HG03175 (cell line): ENCODE data around the gene LRP6.

ENCODE experiments used
- ATAC-seq: cut with Tn5 transposase; IDR thresholded peaks from one replicate; pipeline ENCODE4 v1.9.1; 2021; ENCODE audit warnings: mild to moderate bottlenecking, moderate library complexity; ENCODE audit not compliant: unreplicated experiment

The LRP6 gene

DNA sequence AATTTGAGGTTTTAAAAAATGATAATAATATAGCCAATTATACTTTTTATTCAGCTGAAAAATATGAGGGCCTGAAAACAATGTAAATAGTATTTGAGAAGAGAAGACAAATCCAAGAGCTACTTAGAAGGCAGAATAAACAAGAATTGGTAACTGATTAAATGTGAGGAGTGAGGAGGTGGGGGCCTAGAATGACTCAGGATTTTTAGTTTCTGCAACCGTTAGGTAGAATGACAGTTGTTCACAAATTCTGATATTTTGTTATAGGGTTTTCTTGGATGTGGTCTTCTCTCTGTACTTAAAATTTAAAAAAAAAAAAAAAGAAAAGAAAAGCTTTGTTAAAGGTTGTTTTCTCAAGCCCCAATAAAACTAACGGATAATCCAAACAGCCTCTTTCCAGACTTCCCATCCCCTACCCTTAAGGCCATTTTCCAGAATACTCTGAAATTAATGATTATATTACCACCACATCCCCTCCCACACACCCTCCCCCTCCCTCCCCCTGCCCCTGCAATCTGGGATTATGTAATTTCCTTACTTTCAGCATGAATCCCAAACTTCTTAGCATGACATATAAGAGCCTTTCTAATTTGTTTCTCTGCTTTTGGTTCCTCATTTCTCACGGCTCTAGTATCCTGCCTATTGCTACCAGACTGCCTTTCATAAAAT, 50.4 kb downstream of the LRP6 start:
- ATAC-seq: no peak

DNA sequence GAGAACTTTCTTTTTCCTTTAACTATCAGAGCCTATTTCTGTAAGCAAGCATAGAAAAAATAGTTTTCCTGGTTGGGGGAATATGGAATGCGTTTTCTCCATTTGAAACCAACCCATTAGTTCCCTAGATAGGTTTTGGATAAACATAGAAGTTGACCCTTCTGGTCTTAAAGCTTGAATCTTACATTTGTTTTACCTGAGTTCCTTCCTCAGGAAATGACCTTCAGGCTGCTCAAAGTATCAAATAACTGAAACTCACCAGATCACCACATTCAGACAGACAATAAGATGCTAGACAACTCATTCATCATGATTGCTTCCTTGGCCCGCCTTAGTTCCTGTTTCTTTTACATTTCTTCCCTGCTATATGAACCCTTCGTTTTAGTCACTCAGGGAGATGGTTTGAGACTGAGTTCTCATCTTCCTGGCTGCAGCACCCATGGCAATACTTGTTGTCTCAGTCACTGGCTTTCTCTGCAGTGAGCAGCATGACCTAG, 52.2 kb downstream of the LRP6 start:
- no peak for ATAC-seq

DNA sequence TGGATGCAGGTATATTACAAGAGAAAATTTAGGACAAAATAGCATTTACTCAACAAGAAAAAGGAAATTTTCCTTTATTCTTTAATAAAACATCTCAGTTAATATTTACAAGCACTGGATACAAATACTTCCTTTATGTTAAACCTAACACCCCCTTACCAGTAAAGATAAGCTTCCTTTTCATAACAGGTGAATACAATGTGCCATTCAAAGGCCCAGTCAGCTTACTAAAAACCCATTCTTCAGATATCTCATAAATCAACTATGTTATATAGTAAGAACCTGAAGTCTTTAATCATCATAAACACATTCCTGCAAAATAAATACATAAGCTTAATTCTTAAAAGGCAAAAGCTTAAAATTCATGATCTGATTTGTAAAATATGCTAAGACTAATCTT, 52.6 kb downstream of the LRP6 start:
- no peak for ATAC-seq

DNA sequence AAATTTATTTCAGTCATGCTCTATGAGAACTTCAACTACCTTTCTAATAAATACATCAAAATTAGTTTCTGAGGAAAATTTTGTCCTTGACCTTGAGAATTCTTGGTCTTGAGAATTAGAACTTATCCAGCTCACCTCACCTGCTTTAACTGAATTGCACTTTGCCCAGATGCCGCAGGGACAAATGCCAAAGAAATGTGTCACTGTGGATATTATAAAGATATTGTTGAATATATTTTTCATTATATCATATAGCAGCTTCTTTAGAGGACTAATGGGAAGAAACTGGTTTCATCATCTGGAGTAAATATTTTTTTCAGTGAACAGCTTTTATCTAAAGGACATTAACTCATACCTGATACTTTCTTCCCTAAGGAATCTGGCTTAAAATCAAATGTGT, 54.1 kb downstream of the LRP6 start:
- no peak for ATAC-seq

DNA sequence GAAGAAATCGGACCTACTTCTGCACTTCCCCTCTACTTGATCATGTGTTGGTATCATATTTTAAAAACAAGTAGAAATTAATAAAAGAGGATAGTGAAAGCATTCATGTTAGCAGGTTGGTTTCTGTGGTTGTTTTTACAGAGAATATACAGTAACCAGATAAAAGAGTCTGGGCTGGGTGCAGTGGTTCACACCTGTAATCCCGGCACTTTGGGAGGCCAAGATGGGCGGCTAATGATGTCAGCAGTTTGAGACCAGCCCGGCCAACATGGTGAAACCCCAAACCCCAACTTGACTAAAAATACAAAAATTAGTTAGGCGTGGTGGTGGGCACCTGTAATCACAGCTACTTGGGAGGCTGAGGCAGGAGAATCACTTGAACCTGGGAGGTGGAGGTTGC, 55.9 kb downstream of the LRP6 start:
- no peak for ATAC-seq

DNA sequence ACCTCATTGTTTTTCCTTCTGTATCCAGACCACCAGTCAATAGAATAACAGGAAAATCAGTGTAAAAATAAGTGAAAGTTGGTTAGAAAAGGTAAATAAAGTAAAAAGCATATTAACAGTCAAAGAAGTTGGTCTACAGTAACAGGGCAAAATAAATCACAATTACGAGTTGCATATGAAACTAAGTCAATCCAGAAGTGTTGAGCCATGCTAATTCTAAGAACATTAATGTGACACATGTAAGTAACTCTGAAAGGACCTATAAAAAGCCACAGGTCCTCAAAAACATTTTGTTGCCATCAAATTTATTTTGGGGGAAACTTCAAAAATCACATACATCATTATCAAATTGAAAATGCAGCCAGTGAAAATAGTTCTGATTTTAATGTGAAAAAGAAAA, 56.4 kb downstream of the LRP6 start:
- ATAC-seq: no peak

DNA sequence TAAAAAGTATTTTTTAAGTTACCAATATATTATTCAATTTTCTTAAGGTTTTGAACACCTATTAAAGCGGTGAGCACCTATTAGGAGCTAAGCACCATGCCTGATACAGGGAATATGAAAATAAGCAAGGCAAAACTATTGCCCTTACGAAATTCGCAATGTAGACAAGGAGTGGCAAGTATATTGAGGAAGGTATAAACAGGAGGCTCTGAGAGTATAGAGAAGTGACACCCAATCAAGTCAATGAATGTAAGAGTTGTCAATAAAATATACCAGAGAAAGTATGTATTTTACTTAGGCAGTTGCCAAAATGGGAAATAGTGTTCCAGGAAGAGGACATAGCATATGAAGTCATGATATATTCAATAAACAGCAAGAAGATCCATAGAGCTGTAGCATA, 57.2 kb downstream of the LRP6 start:
- ATAC-seq: no peak

DNA sequence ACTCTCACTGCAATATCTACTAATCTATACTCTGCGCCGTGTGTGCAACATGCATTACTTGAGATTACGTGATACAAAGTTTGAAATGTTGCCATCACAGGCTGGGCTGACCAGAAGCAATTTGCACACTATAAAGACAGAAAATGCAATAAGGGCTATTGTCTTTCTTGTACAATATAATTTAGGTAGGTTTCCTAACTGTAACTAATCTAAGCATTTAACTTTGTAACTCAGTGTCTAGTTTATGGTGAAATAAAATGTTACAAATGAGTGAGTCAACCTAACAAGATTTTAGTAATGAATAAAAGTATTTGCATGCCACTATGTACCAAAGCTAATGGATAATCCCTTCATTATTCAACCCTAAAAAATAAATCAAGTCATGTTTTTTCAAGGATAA, 57.8 kb downstream of the LRP6 start:
- no peak for ATAC-seq

DNA sequence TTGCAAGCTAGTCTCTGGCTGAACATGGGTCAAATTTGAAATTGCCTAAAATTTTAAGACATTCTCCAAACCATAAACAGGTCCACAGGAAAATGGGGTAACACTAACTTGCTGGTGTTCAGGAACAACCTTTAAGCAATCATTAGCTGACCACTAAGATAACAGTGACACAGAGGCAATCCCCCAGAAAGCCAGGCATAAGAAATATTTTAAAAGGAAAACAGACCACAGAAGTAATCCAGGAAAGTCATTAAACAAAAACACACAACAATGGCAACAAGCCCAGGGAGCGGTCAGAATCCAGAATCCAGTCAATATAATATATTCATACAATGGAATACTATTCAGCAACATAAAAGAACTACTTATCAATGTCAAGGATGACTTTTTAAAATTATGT, 59.1 kb downstream of the LRP6 start:
- ATAC-seq: no peak

DNA sequence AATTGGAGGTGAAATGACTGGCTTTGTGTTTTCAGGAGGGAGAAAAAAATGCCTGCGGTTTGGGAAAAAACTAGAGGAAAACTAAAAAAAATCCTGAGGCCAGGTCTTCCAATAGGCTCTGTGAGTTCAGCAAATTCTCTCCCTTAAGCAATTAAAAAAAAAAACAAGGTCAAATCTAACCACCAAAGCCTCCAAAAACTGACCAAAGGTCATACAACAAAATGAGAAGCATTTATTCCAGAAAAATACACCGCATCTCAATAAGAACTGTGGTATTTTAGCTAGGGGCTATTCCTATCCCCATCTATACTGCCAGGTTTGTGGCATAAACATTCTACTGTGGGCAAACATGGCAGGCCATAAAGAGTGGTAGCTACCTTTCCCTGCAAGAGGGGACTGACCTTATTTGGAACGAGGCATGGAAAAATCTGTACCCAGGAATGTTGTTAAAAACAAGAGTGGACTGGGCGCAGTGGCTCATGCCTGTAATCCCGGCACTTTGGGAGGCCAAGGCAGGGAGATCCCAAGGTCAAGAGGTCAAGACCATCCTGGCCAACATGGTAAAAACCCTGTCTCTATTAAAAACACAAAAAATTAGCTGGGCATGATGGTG, 60.0 kb downstream of the LRP6 start:
- ATAC-seq: no peak

DNA sequence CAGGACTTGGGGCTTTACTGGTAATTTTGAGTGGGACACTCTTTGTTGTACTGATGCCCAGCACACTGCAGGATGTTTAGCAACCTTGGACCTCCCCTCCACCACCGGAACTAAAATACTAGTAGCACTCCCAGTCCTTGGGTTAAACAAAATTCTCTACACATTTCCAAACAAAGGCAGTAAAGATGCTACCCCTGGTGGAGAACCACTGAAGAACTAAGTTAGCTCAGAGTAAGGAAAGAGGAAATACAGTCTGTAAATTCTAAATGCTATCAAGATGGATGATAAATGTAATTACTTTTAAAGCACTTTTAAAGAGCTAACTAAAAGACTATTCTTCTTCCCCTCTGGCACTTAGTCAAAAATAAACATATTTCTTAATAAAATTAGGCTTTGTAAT, 64.1 kb downstream of the LRP6 start:
- no peak for ATAC-seq

DNA sequence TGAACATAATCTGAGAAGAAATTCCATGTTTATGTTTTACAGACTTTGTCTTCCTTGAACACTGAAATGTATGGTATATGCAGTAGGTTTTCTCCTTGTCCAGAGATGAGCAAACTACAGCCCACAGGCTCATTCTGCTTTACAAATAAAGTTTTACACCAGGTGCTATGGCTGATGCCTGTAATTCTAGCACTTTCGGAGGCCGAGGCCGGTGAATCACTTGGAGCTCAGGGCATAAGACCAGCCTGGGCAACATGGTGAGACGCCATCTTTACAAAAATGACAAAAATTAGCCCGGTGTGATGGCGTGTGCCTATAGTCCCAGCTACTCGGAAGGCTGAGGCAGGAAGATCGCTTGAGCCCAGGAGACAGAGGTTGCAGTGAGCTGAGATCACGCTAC, 64.7 kb downstream of the LRP6 start:
- no peak for ATAC-seq

DNA sequence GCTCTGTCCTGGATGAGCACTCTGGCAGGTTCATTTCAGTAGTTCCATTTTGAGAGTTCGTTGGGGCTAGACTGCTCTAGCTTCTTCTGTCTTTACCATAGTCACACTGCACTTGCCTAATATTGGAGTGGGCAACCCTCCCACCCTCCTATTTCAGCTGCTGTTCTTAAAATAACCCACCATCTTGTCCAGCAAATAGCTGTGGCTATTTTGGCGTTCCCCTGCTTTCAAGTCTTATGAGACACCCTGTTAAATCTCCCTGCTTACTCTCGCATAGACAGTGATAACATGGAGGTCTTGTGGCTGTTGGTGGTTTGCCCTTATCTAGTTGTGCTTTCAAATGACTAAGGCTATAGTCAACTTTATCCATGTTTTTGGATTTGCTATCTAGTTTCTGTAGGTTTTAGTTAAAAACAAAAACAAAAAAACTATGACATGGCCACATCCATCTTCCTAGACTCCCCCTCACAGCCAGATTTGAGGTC, 65.5 kb downstream of the LRP6 start:
- no peak for ATAC-seq

DNA sequence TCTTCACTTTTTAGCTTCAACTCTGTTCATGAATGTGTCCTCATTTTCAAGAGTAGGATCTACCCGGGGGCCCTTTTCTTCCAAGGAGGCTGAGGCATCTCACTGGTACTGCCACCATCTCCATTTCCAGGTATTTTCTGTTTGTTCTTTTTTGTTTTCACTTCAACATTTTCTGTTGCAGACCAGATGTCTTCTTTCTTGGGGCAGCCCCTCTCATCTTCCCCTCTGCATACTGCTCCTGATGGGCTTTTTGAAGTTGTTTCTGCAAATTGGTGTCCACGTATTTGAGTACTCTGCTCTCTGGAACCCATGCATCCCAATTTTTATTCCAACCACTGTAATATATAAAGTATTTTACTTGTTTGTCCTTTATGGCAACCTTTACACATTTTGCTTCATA, 66.5 kb downstream of the LRP6 start:
- no peak for ATAC-seq

DNA sequence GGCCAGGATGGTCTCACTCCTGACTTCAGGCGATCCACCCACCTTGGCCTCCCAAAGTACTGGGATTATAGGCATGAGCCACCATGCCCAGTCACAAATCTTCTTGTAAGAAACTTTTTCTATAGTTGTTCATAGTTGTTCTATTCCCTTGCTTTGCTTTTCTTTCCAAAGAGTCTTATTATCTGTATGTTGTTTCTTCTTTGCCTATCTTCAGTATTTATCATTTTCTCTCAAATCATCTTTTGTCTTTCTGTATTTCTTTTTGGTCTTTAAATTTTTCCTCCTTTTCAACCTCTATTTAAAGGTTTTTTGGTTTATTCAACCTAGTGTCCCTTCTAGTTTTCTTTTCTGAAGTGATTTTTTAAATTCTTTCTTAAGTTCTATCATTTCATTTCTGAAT, 68.7 kb downstream of the LRP6 start:
- ATAC-seq: no peak

DNA sequence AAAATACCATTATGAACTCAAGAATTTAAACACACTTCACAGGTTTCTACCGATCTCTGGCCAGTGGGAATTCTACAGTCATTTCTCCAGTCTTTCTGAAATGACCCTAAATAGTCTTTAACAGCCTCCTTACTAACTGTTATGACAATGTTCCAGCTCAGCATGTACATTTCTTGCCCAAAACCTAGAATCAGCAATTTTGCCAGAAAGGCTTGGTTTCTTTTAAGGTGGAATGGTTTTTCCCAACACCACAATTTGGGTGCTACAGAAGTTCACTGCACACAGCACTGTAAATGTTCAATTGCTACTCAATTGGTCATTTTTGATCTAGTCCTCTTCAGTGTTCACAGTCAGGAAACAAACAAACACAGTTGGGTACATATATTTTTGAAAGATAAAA, 69.7 kb downstream of the LRP6 start:
- no peak for ATAC-seq

DNA sequence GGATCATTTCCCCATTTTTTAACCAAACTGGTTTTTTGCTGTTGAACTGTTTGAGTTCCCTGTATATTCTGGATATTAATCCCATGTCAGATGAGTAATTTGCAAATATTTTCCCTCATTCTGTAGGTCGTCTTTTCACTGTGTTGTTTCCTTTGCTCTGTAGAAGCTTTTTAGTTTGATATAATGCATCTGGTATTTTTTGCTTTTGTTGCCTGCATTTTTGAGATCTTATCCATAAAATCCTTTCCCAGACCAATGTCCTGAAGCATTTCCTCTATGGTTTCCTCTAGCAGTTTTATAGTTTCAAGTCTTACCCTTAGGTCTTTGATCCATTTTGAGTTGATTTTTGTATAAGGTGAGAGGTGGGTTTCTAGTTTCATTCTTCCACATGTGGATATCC, 71.3 kb downstream of the LRP6 start:
- no peak for ATAC-seq

DNA sequence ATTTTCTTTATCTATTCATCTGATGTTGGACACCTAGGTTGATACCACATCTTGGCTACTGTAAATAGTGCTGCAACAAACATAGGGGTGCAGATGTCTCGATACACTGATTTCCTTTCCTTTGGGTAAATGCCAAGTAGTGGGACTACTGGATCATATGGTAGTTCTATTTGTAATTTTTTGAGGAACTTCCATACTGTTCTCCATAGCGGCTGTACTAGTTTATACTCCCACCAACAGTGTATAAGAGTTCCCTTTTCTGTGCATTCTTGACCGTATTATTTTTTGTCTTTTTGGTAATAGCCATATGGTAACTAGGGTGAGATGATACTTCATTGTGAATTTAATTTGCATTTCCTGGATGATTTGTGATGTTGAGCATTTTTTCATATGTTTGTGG, 71.8 kb downstream of the LRP6 start:
- no peak for ATAC-seq

DNA sequence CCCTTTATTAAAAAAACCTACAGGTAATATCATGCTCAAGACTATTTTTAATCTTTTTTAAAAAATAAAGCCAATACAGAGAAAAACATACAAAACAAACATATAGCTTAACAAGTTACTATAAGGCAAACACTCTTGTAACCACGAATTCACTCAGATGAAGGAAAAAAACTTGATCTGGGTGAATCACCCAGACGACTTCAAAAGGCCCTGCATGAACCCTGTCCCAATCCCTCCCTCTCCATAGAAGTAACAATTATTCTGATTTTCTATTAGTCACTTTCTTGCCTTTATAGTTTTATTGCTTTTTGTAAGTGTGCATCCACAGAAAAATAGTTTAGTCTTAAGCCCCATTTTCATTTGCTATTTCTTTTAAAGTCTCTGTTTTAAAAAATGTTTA, 72.6 kb downstream of the LRP6 start:
- no peak for ATAC-seq

DNA sequence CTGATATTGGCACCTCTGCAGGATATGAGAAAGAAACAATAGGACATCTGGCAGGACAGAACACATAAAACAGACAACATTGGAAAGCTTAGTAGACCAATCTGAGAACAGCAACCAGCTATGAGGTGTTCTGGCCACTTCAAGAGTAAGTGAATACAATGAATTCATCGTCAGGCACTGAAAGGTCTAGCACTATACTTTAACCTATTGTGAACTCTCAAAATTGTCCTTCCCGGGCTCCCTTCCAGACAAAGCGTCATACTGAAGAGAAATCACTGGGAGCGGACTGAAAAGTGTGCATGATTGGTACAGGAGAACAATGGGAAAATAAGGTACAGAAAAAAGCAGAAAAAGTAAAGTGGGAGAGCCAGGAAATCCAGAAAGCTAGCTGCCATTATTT, 75.8 kb downstream of the LRP6 start:
- ATAC-seq: no peak

DNA sequence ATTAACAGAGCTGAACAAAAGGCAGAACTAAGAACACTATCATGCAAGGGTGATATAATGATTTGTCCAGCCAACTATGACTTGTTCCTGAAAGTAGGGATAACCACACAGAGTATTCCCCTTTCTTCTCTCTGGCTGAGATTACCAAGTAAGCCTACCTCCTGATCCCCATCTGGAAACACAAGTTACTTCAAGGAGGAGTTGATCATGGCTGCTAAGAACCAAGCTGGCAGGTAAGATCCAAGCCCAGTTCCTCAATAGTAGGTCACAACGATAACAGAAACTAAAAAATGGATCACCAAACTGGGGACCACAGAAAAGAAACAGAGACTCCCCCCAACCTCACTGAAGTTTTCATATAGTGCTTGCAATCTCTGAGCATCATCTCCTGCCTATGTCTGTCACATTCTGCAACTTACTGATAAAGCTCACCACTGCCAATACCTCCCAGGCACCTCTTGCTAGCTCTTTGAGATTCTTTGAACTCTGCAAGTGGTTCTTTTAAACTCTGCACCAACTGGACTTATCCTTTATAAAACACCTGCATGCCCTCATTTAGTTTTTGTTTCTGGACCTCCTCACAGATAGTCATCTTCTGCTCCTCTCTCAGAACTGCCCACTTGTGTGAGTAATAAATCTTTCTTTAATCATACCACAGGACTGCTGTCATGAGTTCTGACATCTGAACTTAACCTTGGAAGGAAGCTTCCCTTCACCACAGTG, 76.6 kb downstream of the LRP6 start:
- ATAC-seq: no peak

DNA sequence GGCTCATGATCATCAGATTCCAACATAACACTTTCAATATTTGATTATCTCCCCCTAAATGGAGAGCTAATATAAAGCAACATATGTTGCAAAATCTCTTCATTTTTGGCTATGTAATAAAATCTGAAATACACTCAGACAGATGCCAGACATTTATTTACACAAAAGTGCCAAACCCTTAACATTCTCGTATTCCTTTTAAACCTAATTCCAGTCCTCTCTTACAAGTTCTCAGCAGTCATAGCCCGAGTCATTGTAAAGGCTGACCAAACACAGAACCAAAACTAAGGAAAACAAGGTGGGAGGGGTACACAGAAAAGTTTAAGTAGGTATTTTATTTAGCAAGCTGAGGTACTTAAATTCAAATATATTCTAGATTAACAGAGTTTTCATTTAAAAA, 81.4 kb downstream of the LRP6 start:
- no peak for ATAC-seq
